HEK293 (cell line): Measurements from ENCODE around the gene DSCAML1.
"Not testable (repeated sequence)": the region's sequence is repeated elsewhere in the genome, so short reads cannot be mapped to it uniquely, and the experiment has no call there.

Source experiments
- HOXD13 ChIP-seq: sonication (generic); formaldehyde crosslinking; IDR thresholded peaks from 2 replicates; pipeline ENCODE4 v1.8.0; 2022; ENCODE audit warnings: missing genetic modification reagents, borderline replicate concordance
- MEIS1 ChIP-seq: sonication (generic); formaldehyde crosslinking; IDR thresholded peaks from 2 replicates; pipeline ENCODE4 v1.8.1; 2022; ENCODE audit warnings: missing genetic modification reagents, mild to moderate bottlenecking, borderline replicate concordance
- ZBTB7A ChIP-seq: fragments of 450-650 bp; formaldehyde crosslinking; IDR thresholded peaks from 2 replicates; pipeline ENCODE4 v1.5.1; 2016; ENCODE audit warnings: low read depth, missing biosample characterization, missing genetic modification characterization
- ZNF184 ChIP-seq: fragments of 450-650 bp; IDR thresholded peaks from 2 replicates; pipeline ENCODE4 v1.5.1; 2018; ENCODE audit warnings: missing biosample characterization, mild to moderate bottlenecking, missing genetic modification characterization
- ZNF274 ChIP-seq, 2 experiments: fragments of 200-500 bp in 1 of 2; fragments of 450-650 bp in 1 of 2; sonication (Bioruptor generic) in 1 of 2; formaldehyde crosslinking in 1 of 2; IDR thresholded peaks; 2 replicates each; pipeline versions ENCODE4 v1.5.1 to v1.6.1; 2014 to 2016; ENCODE audit warnings: borderline replicate concordance in 1 of 2, inconsistent platforms in 1 of 2, low read length in 1 of 2, missing biosample characterization in 1 of 2, missing genetic modification characterization in 1 of 2
- ZNF302 ChIP-seq: fragments of 450-650 bp; formaldehyde crosslinking; IDR thresholded peaks from 2 replicates; pipeline ENCODE4 v1.5.1; 2016; ENCODE audit warnings: missing biosample characterization, missing genetic modification characterization, low read depth
- ZNF629 ChIP-seq: fragments of 450-650 bp; formaldehyde crosslinking; IDR thresholded peaks from 2 replicates; pipeline ENCODE4 v1.5.1; 2017; ENCODE audit warnings: missing biosample characterization, missing genetic modification characterization
- ZSCAN23 ChIP-seq: fragments of 450-650 bp; formaldehyde crosslinking; IDR thresholded peaks from 2 replicates; pipeline ENCODE4 v1.5.1; 2016; ENCODE audit warnings: missing biosample characterization, missing genetic modification characterization
- TF ChIP-seq, protein P1 (sequence below): fragments of 450-650 bp; formaldehyde crosslinking; IDR thresholded peaks from 2 replicates; pipeline ENCODE4 v1.5.1; 2016; ENCODE audit warnings: missing biosample characterization, missing genetic modification characterization
- TF ChIP-seq, protein P2 (sequence below): fragments of 450-650 bp; formaldehyde crosslinking; IDR thresholded peaks from 2 replicates; pipeline ENCODE4 v1.5.1; 2016; ENCODE audit warnings: missing biosample characterization, missing genetic modification characterization
- TF ChIP-seq, protein P3 (sequence below): fragments of 450-650 bp; formaldehyde crosslinking; IDR thresholded peaks from 2 replicates; pipeline ENCODE4 v1.5.1; 2016; ENCODE audit warnings: missing biosample characterization, missing genetic modification characterization
- TF ChIP-seq, protein P4 (sequence below): fragments of 450-650 bp; formaldehyde crosslinking; IDR thresholded peaks from 2 replicates; pipeline ENCODE4 v1.5.1; 2016; ENCODE audit warnings: missing biosample characterization, missing genetic modification characterization

DNA sequence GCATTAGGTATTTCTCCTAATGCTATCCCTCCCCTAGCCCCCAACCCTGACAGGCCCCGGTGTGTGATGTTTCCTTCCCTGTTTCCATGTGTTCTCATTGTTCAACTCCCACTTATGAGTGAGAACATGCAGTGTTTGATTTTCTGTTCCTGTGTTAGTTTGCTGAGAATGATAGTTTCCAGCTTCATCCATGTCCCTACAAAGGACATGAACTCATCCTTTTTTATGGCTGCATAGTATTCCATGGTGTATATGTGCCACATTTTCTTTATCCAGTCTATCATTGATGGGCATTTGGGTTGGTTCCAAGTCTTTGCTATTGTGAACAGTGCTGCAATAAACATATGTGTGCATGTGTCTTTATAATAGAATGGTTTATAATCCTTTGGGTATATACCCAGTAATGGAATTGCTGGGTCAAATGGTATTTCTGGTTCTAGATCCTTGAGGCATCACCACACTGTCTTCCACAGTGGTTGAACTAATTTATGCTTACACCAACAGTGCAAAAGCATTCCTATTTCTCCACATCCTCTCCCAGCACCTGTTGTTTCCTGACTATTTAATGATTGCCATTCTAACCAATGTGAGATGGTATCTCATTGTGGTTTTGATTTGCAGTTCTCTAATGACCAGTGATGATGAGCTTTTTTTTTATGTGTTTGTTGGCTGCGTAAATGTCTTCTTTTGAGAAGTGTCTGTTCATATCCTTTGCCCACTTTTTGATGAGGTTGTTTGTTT is 397.7 kb downstream of the DSCAML1 start:
- TF ChIP-seq, protein P1, sequence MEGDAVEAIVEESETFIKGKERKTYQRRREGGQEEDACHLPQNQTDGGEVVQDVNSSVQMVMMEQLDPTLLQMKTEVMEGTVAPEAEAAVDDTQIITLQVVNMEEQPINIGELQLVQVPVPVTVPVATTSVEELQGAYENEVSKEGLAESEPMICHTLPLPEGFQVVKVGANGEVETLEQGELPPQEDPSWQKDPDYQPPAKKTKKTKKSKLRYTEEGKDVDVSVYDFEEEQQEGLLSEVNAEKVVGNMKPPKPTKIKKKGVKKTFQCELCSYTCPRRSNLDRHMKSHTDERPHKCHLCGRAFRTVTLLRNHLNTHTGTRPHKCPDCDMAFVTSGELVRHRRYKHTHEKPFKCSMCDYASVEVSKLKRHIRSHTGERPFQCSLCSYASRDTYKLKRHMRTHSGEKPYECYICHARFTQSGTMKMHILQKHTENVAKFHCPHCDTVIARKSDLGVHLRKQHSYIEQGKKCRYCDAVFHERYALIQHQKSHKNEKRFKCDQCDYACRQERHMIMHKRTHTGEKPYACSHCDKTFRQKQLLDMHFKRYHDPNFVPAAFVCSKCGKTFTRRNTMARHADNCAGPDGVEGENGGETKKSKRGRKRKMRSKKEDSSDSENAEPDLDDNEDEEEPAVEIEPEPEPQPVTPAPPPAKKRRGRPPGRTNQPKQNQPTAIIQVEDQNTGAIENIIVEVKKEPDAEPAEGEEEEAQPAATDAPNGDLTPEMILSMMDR, result not testable (repeated sequence)
- TF ChIP-seq ZNF274 (IDR thresholded peaks at IDR 0.05; ENCODE audit: low read length); ZNF274 (tag by site-specific recombination; IDR thresholded peaks at IDR 0.05; ENCODE audit: borderline replicate concordance); ZNF629 (tag by site-specific recombination); MEIS1 (CRISPR knock-in tag); ZNF302; ZSCAN23 (tag by site-specific recombination); ZBTB7A (tag by site-specific recombination); ZNF184 (tag by site-specific recombination); HOXD13: not testable (repeated sequence)
- TF ChIP-seq, protein P2, sequence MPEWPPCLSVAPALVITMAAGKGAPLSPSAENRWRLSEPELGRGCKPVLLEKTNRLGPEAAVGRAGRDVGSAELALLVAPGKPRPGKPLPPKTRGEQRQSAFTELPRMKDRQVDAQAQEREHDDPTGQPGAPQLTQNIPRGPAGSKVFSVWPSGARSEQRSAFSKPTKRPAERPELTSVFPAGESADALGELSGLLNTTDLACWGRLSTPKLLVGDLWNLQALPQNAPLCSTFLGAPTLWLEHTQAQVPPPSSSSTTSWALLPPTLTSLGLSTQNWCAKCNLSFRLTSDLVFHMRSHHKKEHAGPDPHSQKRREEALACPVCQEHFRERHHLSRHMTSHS (tag by site-specific recombination), result not testable (repeated sequence)
- TF ChIP-seq, protein P3, sequence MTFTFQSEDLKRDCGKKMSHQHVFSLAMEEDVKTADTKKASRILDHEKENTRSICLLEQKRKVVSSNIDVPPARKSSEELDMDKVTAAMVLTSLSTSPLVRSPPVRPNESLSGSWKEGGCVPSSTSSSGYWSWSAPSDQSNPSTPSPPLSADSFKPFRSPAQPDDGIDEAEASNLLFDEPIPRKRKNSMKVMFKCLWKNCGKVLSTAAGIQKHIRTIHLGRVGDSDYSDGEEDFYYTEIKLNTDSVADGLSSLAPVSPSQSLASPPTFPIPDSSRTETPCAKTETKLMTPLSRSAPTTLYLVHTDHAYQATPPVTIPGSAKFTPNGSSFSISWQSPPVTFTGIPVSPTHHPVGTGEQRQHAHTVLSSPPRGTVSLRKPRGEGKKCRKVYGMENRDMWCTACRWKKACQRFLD (tag by site-specific recombination), result not testable (repeated sequence)
- TF ChIP-seq, protein P4, sequence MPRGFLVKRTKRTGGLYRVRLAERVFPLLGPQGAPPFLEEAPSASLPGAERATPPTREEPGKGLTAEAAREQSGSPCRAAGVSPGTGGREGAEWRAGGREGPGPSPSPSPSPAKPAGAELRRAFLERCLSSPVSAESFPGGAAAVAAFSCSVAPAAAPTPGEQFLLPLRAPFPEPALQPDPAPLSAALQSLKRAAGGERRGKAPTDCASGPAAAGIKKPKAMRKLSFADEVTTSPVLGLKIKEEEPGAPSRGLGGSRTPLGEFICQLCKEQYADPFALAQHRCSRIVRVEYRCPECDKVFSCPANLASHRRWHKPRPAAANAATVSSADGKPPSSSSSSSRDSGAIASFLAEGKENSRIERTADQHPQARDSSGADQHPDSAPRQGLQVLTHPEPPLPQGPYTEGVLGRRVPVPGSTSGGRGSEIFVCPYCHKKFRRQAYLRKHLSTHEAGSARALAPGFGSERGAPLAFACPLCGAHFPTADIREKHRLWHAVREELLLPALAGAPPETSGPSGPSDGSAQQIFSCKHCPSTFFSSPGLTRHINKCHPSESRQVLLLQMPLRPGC (tag by site-specific recombination), result not testable (repeated sequence)
